Epithelial cell of esophagus (primary cell): ENCODE data around the gene MEGF6.

Experiments
- DNase-seq: peaks from one replicate; pipeline ENCODE4 v3.0.0; 2010; ENCODE audit warnings: low read depth
- H3K4me3 ChIP-seq: 2 replicates; pipeline ENCODE4 v1.5.1; 2011; ENCODE audit warnings: mild to moderate bottlenecking, low read length, control low read depth
- CTCF ChIP-seq: IDR thresholded peaks from 2 replicates; pipeline ENCODE4 v1.5.1; 2011; ENCODE audit warnings: low read depth, mild to moderate bottlenecking, low read length, control low read depth, inconsistent platforms; ENCODE audit not compliant: insufficient read depth; ENCODE audit errors: missing control alignments

Gene MEGF6

DNA sequence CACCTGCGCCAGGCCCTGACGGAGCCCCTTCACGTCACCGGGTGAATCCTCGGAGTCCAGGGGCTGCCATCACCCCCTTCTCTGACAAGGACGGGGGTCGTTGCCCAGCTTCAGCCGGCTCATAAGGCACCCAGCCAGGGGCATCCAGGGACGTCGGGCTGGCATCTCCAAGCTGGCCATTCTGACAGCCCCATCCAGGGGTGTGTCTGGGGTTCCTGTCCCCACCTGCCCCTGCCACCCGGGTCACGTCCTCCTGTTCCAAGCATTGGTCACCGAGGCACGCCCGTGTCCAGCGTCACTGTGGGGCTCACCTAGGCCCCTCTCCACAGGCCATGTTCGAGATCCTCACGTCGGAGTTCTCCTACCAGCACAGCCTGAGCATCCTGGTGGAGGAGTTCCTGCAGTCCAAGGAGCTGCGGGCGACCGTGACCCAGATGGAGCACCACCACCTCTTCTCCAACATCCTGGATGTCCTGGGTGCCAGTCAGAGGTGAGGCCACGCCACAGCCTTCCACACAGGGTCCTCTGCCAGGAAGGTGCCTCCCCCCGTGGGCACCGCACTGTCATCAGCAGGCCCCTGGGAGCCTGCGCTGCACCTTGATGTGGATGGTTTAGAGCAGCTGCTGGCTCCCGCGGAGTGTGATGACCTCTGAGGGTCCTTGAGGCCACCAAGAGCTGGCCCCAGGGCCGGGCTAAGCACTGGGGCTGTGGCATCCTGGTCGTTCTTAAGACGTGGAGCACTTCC lies 142.0 kb downstream of the MEGF6 start:
- no peak for DNase-seq
- no peak overlapping the region for H3K4me3 ChIP-seq
- no peak for TF ChIP-seq CTCF

DNA sequence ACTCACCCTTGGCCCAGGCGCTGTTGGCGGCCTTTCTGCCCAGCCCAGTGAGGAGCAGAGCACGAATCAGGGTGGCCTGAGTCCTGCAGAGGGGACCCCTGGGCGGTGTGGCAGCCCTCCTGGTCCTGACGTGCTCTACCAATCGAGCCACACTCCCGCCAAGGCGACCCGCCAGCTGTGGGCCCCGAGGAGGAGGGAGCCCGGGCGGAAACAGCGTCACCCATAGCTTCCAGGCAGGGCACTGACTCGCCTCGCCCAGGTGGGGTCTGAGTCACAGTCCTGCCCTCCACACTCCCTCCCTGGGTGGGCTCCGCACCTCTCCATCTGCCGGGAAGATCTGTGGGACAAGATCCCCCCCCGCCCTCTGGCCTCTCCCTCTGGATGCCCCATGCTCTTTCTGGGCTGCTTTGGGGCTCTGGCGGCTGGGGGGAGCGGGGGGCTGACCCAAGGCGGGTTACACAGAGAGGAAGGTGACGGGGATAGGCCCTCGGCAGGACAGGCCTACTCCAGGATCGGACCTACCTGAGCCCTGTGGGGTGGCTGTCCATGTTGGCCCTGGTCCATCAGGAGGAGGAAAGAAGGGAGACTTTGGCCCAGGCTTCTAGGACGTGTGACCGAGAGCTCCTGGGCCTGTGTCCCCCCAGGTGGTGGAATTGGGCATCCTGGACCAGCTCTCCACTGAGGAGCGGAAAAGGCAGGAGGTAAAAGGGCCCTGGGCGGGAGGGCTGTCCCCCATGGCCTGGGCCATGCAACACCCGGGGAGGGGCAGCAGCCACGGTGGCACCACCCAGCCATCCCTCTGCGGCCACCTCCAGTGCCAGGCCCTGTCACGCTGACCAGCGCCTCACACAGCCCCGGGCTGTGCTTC lies 142.8 kb downstream of the MEGF6 start:
- no peak for TF ChIP-seq CTCF
- H3K4me3 ChIP-seq = no peak overlapping the region
- peak; percentile 62 for DNase-seq

DNA sequence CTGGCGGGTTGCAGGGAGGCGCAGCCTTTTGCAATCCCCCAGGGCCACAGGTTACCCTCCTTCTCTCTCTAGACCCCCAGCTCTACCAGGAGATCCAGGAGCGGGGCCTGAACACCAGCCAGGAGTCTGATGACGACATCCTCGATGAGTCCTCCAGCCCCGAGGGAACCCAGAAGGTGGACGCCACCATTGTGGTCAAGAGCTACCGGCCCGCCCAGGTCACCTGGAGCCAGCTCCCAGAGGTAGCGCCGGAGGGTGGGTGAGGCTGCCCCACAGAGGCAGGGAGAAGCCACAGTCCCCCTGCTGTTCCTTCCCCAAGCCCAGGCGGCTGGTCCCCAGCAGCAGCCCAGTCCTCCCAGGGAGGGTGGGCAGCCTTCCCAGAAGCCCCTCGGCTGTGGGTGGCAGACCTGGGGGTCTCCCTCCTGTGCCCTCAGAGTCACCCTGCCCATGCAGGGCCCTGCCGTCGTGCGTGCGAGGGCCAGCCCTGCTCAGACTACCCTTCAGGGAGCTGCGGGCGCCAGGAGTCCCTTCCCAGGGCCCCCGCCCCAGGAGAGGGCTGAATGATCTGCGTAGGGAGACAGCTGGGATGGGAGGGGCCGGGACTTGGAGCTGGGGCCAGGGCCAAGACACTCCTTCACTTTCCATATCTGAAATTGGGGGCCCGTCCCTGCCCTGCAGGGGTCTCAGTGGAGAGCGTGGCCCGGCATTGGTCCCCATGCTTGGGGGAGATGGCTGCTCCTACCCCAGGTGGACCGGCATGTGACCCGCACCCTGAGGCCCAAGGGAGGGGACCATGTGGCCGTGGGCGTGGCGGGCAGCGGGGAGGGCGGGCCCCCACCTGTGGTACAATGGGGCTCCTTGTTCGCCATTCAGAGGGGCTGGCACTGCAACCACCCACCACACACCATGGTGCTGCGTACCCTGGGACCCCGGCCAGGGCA lies 143.9 kb downstream of the MEGF6 start:
- H3K4me3 ChIP-seq = no peak overlapping the region
- TF ChIP-seq CTCF = no peak
- peak; percentile 29 for DNase-seq

GRCh38 chr1:3466366-3467075 lies 144.8 kb downstream of the MEGF6 start:
- no peak for DNase-seq
- no peak for TF ChIP-seq CTCF
- no peak overlapping the region for H3K4me3 ChIP-seq

GRCh38 chr1:3465935-3466321 lies 145.4 kb downstream of the MEGF6 start:
- no peak overlapping the region for H3K4me3 ChIP-seq
- TF ChIP-seq CTCF = no peak
- no peak for DNase-seq
